GM19395 (cell line): Measurements from ENCODE around the gene KLF3.

Source experiments
- ATAC-seq: cut with Tn5 transposase; IDR thresholded peaks from one replicate; pipeline ENCODE4 v1.9.1; 2021; ENCODE audit warnings: mild to moderate bottlenecking, moderate library complexity; ENCODE audit not compliant: unreplicated experiment

Gene KLF3

GRCh38 chr4:38673130-38673978 is 9.4 kb downstream of the KLF3 start:
- no peak for ATAC-seq

GRCh38 chr4:38674258-38675144 is 10.5 kb downstream of the KLF3 start:
- ATAC-seq, result no peak

GRCh38 chr4:38675146-38676121 is 11.4 kb downstream of the KLF3 start:
- ATAC-seq, result peak; percentile 62

GRCh38 chr4:38676986-38677385 is 13.0 kb downstream of the KLF3 start:
- no peak for ATAC-seq

- ATAC-seq, result no peak
Observed at GRCh38 chr4:38677441-38677840, 13.4 kb downstream of the KLF3 start.

- no peak for ATAC-seq
Observed at GRCh38 chr4:38678078-38678477, 14.1 kb downstream of the KLF3 start.

GRCh38 chr4:38679921-38680320 is 15.9 kb downstream of the KLF3 start:
- no peak for ATAC-seq

GRCh38 chr4:38681281-38681991 is 17.4 kb downstream of the KLF3 start:
- ATAC-seq, result no peak

GRCh38 chr4:38682336-38682735 is 18.3 kb downstream of the KLF3 start:
- no peak for ATAC-seq

- no peak for ATAC-seq
Observed at GRCh38 chr4:38683276-38683675, 19.3 kb downstream of the KLF3 start.

GRCh38 chr4:38684271-38684670 is 20.3 kb downstream of the KLF3 start:
- no peak for ATAC-seq

- no peak for ATAC-seq
Observed at GRCh38 chr4:38684951-38685844, 21.2 kb downstream of the KLF3 start.

- no peak for ATAC-seq
Observed at GRCh38 chr4:38686682-38687081, 22.7 kb downstream of the KLF3 start.

- ATAC-seq, result no peak
Observed at GRCh38 chr4:38687571-38688011, 23.6 kb downstream of the KLF3 start.

- ATAC-seq, result no peak
Observed at GRCh38 chr4:38688676-38689355, 24.8 kb downstream of the KLF3 start.

GRCh38 chr4:38691251-38692008 is 27.4 kb downstream of the KLF3 start:
- ATAC-seq, result no peak

- ATAC-seq, result no peak
Observed at GRCh38 chr4:38692421-38692820, 28.4 kb downstream of the KLF3 start.

- ATAC-seq, result no peak
Observed at GRCh38 chr4:38693569-38693968, 29.6 kb downstream of the KLF3 start.
